ENCODE measurements around the gene DEFB113.
"Not testable (repeated sequence)": the region's sequence is repeated elsewhere in the genome, so short reads cannot be mapped to it uniquely, and the experiment has no call there.

The DEFB113 gene, protein sequence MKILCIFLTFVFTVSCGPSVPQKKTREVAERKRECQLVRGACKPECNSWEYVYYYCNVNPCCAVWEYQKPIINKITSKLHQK

DNA sequence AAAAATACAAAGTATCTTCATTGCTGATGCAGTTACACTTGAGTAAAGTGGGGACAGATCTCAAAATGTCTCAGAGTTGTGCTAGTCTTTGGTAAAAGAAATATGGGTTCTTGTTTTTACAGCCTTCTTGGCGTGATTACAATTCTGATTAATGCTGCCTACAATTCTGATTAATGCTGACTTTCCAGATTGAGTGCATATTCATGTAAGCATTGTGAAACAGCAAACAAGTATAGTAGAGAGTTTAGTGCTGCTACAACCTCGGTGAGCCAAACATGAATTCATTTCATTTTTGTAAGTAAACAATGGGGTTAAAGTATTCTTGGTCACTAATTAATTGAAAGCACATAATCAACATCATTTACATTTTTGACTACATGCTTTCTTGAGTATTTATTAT is at the start of gene DEFB113:
Gene DEFB113 (minus strand): TSS at position 21 of the 400 bp plus-strand sequence. CDS start 0 bp downstream, at position 21.
- no peak for DNase-seq (ENCODE audit: low read depth in 1 of 2, low spot score in 1 of 2)

DNA sequence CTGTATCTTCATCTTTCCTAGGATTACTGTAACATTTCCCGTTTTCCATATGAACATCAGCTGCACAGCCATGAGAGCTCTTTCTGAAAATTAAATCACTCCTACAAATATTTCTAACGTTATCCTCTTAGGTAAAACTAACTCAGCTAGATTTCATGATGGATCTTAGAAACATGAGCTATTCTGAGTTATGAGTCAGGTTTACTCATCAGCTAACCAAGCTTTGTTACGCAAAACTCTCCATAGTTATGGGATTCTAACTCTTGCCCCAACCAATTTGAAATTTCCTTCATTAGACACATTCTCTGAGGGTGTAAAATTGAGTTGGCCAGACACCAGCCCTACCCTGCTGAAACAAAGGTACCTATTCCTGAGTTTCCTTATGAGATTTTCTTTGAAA is 38.4 kb upstream of the DEFB113 start:
- DNase-seq (ENCODE audit: low read depth in 1 of 2, low spot score in 1 of 2) = no peak

DNA sequence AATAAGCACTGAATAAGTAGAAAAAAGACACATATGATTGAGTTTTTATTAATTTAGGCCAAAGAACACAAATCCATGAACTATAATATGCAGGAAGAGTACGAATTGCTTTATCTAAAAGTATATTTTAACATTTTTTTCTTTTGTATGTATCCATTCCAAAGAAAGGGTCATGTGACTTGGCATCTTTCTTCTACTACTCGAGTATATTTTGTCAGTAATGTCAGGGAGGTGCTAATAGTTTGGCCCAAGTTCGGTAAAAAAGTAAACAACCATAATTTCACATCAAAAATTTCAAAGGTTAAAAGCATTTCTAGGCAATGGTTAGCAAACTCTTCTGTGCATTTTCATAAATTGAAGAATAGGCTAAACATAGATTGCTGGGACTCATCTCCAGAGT is 33.7 kb upstream of the DEFB113 start:
- DNase-seq (ENCODE audit: low read depth in 1 of 2, low spot score in 1 of 2) = no peak

DNA sequence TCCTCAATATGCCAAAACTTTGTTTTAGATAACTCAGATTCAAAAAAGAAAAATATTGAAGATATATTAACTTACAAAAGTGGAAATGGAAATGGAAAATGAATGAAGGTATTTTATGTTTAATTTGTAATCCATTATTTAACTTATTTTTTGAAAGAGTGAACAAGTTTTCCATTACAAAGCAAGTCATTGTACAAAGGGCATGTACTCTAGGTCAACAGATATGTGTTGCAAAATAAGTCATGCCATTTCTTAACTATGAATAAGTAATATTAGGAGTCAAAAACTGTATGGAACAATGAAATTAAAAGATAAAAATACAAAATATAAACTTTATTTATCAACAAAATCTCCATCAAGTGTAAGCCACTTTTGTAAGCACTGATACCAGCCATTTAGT is 25.9 kb upstream of the DEFB113 start:
- DNase-seq (ENCODE audit: low read depth in 1 of 2, low spot score in 1 of 2) = no peak

DNA sequence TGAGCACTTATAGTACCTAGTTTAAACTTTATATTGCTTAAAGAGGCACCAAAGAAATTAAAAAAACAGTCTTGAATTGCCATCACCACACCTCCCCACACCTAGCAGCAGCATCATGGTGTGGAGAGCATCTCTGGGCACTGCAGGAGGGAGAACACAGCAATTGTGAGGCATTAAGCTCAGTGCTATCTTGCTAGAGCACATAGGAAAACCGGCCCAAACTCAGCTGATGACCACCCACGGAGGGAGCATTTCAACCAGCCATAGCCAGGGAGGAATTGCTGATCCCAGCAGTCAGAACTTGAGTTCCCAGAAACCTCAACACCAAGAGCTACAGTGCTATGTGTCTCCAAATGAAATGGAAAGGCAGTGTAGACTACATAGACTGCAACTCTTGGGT is 19.5 kb upstream of the DEFB113 start:
- DNase-seq (ENCODE audit: low read depth in 1 of 2, low spot score in 1 of 2) = no peak

DNA sequence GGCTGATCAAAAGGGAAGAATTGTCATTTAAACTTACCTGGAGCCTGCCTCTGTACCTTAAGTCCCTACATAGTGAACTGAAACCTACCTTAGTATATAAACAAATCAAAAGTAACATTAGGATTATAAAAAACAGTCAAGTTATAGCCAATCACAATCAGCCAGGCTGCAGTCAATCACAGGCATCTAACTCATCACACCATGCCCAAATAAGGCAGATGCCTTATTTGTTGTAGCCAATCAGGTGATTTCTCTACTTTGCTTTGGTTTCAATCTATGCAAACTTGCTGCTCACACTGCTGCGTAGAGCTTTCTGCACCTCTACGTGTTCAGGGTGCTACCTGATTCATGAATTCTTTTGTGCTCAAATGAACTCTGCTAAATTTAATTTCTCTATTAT is 18.3 kb upstream of the DEFB113 start:
- DNase-seq (ENCODE audit: low read depth in 1 of 2, low spot score in 1 of 2) = no peak

DNA sequence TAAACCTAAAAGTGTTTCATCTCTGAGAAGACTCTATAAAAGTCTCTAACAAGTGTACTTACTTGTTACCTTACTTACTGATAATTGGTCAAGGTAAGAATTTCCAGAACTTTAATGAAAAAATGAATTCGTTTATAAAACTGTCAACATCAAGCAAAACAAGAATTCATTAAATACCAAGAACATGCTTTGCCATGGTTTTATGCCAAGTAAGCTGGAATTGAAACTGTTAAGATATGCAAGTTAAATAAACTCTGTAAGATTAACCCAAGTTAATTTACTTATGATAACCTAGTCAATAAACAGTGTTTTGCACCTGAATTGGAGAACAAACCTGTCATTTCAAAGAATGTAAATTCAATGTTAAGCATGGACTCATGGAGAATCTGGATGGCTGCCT is 17.1 kb upstream of the DEFB113 start:
- DNase-seq (ENCODE audit: low read depth in 1 of 2, low spot score in 1 of 2) = no peak

DNA sequence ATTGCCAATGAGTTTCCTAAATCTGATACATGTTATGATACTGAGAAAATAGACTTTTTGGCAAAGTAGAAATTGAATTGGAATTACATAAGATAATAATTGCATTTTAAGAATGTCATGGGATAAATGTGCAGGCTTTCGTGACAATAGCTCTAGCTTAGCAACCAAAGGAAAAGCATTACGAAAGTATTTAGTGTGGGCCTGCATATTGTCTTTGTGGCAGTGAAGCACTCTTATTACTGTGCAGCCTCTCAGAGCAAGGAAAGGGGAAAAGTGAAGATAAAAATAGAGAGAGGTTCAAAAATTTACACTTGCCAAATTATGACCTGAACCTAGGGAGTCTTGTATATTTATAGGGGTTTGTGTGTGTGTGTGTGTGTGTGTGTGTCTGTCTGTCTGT is 12.6 kb upstream of the DEFB113 start:
- no peak for DNase-seq (ENCODE audit: low read depth in 1 of 2, low spot score in 1 of 2)

DNA sequence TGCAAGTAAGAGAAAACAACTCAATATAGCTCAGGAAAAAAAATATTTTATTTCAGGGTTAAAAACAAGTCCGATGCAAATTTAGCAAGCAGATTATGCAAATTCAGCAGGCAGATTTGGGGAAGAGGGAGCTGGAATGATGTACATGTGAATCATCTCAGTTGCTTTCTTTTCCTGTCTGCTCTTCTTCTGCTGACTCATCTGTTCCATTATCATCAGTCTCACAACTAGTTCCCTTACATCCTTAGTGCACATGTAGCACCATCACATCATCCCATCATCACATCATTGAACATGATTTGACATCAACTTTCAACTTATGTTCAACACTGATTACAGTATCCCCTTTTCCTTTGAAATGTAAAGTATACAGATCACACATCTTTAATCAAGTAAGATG is 11.5 kb upstream of the DEFB113 start:
- no peak for DNase-seq (ENCODE audit: low read depth in 1 of 2, low spot score in 1 of 2)

DNA sequence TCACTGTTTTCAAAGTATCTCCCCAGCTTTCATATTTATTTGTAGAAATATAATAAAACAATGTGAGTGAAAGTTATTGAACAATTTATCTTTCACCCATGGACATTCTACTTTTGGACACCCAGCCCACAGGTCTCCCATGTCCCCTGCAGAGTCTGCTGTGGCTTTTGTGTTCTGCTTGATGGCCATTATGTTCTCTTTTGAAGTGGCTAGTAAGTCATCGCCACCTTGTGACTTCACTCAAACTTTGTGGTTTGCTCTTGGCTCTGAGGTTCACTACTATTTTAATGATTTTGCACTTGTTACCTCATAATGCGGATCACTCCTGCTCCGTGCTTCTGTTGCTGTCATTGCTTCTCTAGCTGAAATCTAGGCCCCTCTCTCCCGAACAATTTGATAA is 10.2 kb upstream of the DEFB113 start:
- DNase-seq (ENCODE audit: low read depth in 1 of 2, low spot score in 1 of 2) = no peak

DNA sequence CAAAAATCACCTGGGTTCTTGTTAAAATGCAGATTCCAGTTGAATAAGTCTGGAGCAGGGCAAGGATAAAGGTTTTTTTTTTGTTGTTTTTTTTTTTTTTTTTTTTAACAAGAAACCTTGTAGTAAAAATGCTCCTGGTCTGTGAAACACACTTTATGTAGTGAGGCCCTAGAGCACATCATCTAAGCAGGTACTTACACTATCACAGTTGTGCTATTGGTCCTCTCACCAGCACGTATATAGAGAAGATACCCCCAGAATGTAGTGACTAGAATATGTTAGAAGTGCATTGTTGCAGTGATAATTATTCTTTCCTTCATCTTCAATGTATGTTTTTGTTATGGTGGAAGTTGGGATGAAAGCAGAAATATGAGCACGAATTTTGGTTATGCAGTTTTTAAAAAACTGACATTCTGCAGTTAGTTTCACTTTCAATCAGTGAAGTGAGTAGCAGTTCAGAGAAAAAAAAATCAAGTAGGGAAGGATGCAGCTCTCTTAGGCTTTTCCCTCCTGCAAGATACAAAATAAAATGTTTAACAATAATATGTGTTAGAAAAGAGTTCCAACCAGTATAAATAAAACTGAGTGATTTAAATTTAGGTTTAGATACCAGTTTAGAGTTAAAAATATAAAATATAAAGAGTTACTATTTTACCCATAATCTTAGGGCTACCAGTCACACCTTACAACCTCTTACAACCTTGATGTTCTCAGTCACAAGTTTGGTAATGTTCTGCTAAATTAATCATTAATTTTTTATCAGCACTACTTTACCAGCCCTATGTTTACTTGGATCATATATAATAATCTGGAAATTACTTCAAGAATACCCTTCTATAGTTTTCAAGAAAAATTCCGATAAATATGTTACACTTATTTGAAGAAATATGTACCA is 9.2 kb upstream of the DEFB113 start:
- no peak for DNase-seq (ENCODE audit: low read depth in 1 of 2, low spot score in 1 of 2)

DNA sequence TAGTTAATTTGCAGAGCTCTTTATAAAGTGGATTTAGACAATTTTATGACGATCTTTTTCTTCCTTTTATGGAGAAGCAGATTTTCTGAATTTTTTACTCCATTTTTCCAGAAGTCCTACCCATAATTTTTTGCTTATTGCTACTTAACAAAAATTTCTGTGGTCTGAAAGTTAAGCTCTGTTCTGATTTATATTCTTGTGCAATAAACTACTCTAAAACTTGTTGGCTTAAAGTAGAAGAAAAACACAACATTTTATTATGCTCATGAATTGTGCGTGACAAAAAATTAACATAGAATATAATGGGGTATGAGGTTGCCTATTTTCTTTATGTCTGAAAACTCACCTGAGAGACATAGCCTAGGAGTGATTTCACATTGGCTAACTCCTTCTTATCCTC is 2.6 kb downstream of the DEFB113 start:
- DNase-seq (ENCODE audit: low read depth in 1 of 2, low spot score in 1 of 2) = no peak

DNA sequence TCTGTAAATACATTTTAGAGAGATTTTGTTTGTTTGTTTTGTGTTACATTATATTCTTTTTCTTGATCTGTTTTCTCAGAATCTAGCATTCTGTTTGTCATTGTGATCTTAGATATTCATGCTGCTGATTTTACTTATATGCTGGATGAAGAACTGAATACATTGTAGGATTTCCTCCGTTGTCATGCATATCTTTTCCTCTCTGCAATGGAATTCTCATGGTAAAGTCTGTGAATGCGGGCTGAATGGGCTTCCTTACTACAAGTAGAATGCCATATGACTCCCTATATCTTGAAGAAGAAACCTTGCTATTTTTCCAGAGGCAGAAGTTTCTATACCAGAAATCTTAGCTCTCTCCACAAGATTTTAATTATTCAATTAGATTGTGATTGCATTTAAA is 3.1 kb downstream of the DEFB113 start:
- DNase-seq (ENCODE audit: low read depth in 1 of 2, low spot score in 1 of 2) = no peak

DNA sequence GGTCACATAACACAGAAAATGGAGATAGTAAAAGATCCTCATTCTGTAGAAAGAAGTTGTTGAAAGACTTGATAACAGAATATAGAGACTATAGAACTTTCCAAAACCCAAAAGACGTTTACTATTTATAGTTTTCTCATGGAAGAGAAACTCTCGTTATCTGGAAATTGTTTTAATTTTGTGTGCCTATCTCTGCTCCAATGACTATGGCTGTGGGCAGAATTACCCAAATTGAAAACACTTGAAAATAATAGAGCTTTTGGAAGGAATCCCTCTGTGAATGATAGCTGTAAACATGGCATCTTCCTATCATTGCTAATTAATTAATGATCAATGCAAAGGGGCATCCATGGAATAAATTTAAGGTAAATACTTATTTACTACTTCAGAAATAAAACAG is 5.4 kb downstream of the DEFB113 start, which contains the start of gene DEFB114:
Gene DEFB114 (minus strand): TSS at position 101 of the 400 bp plus-strand sequence. CDS start 59 bp downstream, at position 42.
- DNase-seq (ENCODE audit: low read depth in 1 of 2, low spot score in 1 of 2) = no peak

DNA sequence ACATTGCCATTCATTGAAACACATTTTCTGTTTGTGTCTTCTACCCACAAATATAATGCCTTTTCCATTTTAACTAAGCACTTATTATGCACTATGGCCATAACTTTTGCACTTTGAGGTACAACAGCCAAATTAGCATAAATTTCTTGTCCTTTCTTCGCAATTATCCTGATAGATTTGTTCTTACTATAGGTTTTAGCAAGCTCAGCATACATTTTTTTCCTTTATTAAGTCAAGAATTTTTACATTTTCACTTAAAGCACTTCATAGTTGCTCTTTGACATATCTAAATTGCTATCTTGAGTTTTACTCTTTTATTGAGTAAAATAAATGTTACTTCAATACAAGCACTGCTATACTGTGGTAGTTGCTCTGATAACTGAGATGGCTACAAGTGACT is 11.2 kb downstream of the DEFB113 start:
- DNase-seq (ENCODE audit: low read depth in 1 of 2, low spot score in 1 of 2) = no peak

DNA sequence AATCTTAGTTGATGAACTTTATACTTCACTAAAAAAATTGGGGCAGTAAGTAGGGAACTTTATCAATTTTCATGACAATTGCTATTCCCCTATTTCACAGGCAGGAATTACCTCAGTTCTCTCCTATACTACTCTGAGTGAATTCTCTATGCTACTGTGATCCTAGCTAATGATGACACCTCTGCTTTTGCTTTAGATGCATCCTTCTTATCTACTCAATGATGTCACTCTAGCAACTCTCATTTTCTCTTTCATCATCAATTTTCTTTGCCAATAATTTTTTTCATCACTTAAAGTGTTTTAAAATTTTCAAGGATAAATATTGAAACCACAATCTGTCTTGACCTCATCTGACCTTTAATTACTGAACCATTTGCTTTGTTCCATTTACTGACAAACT is 13.6 kb downstream of the DEFB113 start:
- no peak for DNase-seq (ENCODE audit: low read depth in 1 of 2, low spot score in 1 of 2)

DNA sequence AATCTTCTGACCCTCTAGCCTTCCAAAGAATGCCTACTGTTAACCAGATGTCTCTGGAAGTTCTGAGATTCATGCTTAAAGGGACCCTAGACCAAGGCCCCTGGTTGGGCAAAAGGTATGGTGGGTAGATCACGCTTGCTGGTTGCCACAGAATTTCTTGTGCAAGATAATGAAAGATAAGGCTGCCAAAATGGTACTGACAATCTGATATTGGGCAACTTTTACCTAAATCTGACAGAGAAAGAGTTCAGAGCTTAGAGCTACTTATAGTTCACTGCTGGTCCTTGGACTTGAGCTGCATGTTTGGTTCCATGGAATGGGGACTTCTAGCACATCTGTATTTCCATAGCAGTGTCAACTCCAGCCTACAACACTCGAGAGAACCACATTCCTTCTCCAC is 17.5 kb downstream of the DEFB113 start:
- DNase-seq (ENCODE audit: low read depth in 1 of 2, low spot score in 1 of 2) = no peak

DNA sequence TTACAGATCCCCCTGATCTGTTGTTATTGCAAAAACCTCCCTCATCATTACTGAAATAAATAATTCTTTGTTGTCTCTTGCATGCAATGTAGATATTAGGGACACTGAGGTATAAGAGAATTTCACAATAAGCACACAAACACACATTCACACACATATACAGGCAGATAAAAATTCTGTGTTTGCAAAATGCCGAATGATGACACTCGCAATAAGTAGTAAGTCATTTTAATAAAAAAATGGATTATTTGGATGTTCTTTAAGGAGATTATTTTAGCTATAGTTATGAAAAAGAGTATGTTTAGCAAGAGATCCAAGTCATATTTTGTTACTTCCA is 19.0 kb downstream of the DEFB113 start:
- DNase-seq (ENCODE audit: low read depth in 1 of 2, low spot score in 1 of 2) = no peak

DNA sequence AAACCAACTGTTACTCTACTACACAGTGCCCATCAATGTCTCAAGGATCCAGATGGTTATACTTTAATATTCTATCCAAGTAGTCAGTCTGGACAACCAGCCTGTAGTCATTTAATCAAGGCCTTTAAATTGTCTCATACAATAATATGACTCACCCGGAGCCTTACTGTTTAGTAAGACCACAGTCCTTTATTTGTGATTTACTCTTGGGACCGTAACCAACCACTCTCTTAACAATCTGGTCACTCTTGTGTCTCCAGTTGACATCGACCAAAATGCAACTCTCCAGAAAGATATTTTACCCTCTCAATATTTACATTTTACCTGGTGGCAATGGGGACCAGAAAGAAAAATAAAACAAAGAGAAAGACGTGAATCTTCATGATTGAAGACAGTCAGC is 20.4 kb downstream of the DEFB113 start:
- DNase-seq (ENCODE audit: low read depth in 1 of 2, low spot score in 1 of 2) = no peak

DNA sequence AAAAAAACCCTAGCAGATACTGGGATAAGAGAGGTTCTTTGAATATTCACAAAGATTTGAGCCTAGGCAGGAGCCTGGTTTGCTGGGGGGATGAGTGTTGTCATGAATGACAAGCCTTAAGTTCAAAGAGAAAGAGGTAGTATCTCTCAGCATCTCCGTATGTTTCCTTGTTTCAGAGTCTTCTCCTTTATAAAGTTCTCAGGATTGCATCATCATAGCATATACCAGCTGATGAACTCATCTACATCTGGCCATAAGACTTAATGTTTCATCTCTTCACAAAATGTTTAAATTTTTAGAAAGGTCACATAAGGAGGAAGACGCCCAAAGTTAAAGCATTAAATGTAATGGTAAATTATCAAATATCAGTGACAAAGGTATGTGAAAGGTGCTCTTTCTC is 22.6 kb downstream of the DEFB113 start:
- DNase-seq (ENCODE audit: low read depth in 1 of 2, low spot score in 1 of 2) = no peak

DNA sequence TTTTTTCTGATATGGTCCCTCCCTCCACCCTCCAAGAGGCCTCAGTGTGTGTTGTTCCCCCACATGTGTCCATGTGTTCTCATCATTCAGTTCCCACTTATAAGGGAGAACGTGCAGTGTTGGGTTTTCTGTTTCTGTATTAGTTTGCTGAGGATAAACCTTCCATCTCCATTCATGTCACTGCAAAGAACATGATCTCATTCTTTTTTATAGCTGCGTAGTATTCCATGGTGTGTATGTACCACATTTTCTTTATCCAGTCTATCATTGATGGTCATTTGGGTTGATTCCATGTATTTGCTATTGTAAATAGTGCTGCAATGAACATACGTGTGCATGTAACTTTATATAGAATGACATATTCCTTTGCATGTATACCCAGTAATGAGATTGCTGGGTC is 25.4 kb downstream of the DEFB113 start:
- not testable (repeated sequence) for DNase-seq (ENCODE audit: low read depth in 1 of 2, low spot score in 1 of 2)

DNA sequence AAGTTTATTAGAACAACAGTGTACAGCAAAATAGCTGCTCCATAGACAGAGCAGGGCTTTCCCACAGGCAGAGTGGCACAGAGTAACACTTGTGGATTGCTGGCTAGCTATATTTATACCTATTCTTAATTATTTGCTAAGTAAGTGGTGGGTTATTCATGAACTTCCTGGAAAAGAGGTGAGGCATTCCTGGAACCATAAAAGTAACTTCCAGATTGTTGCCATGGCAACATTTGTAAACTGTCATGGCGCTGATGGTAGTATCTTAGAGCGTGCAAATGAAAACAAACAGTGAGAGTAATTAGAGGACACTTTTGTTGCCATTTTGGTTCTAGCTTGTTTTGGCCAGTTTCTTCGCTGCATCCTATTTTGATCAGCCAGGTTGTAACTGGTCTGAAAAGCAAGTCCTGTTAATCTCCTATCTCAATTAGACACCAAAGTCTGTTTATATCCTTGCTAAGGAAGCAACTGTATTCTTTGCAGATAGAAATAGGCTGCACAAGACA is 29.4 kb downstream of the DEFB113 start:
- no peak for DNase-seq (ENCODE audit: low read depth in 1 of 2, low spot score in 1 of 2)

DNA sequence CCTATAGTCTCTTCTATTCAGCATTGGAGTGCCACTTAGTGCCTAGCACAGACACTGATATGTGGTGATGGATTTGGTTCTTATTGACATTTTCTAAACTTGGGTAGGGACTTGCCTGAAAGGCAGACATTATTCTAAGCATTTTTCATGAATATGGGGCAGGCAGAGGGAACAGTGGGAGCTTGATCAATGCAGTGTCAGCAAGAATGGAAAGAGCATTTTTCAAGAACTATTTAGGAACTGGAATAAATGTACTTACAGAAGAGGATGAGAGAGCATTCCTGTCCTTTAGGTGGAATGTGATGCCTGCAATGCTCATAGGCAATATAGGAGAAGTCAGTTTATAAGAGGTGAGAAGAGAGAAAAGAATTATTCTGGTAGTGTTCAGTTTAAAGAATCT is 31.6 kb downstream of the DEFB113 start:
- DNase-seq (ENCODE audit: low read depth in 1 of 2, low spot score in 1 of 2) = no peak
